NCI-H1436 treated with DMSO at 0.1 percent for 48 hours (cell line): ENCODE data around the gene PRMT1.

Experiments
- DNase-seq: peaks from one replicate; lab custom pipeline; 2025; lab: John Stamatoyannopoulos, UW

The PRMT1 gene

DNA sequence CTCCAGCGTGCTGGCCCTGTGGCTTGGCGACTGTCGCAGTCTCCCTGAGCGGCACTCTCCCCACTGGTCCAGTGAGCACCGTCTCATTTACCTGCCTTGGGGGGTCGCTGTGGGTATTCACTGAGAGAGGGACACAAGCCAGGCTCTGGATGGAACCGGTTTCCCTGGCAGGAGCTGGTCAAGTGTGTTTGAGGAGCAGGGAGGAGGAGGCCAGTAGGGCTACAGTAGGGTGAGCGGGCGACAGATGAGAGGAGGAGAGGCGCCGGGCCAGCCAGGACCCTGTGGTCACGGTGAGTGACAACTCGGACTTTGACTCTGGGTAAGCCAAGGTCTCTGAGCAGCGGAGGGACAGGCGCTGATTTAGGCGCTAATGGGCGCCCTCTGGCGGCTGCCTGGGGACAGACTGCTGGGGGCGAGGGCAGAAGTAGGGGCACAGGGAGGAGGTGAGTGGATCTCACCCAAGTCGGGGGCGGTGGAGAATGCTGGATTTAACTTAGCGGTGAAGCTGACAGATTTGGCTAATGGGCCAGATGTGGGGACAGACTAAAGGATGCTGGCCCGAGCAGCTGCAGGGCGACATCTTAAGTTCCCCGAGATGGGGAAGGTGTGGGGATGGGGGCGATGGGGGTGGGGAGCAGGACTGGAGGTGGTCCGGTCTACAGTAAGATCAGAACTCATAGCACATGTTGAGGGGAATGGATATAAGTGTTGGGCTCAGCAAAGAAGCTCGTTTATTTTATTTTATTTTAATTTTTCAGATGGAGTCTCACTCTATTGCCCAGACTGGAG lies 4.7 kb upstream of the PRMT1 start:
- DNase-seq: no peak

DNA sequence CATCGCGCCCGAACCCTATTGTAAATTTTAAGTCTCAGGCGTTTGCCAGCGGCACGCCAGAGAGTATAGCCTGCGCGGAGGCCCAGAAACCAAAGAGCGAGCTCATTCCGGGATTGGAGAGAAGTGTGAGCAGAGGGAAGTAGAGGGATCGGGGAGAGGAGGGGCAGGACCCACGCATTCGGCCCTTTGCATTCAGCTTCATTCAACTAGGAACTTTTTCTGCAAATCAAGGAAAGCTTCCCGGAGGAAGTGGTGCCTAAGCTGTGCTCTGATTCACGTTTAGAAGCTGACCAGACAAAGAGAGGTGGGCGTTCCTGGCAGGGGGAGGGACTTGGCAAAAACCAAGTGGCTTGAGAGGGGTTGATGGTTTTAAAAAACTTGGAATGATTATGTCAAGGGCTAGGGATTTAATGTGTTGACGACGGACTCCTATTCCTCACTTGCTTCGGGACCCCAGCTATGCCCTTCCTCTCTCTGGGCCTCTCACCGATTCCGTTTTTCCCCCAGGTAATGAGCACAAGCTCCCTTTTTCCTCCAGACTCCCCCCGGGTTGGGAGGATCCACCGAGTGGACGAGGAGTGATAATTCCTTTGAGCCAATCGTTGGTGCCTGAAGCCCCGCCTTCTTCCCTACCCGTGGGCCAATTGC lies 811 bp upstream of the PRMT1 start:
- no peak for DNase-seq

GRCh38 chr19:49676784-49677230 lies 264 bp upstream of the PRMT1 start:
- DNase-seq: peak; percentile 100

- DNase-seq: no peak
Observed at GRCh38 chr19:49677901-49678674, 1.0 kb downstream of the PRMT1 start.

GRCh38 chr19:49678985-49679770 lies 2.1 kb downstream of the PRMT1 start:
- DNase-seq: no peak

- DNase-seq: no peak
Observed at GRCh38 chr19:49679771-49680413, 2.8 kb downstream of the PRMT1 start.

GRCh38 chr19:49680421-49681351 lies 3.6 kb downstream of the PRMT1 start:
- no peak for DNase-seq

DNA sequence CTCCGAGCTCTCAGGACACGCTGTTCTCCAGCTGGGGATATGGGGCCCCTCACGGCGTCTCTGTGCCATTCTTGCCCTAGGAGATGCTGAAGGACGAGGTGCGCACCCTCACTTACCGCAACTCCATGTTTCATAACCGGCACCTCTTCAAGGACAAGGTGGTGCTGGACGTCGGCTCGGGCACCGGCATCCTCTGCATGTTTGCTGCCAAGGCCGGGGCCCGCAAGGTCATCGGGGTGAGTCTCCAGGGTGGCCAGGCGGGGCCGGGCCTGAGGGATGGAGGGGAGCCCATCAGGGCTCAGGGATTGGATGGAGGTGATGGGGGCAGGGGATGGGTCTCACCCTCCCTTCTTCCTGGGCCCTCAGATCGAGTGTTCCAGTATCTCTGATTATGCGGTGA lies 4.8 kb downstream of the PRMT1 start:
- no peak for DNase-seq

- no peak for DNase-seq
Observed at GRCh38 chr19:49682274-49682673, 5.2 kb downstream of the PRMT1 start.

GRCh38 chr19:49683814-49684250 lies 6.8 kb downstream of the PRMT1 start:
- DNase-seq: no peak

DNA sequence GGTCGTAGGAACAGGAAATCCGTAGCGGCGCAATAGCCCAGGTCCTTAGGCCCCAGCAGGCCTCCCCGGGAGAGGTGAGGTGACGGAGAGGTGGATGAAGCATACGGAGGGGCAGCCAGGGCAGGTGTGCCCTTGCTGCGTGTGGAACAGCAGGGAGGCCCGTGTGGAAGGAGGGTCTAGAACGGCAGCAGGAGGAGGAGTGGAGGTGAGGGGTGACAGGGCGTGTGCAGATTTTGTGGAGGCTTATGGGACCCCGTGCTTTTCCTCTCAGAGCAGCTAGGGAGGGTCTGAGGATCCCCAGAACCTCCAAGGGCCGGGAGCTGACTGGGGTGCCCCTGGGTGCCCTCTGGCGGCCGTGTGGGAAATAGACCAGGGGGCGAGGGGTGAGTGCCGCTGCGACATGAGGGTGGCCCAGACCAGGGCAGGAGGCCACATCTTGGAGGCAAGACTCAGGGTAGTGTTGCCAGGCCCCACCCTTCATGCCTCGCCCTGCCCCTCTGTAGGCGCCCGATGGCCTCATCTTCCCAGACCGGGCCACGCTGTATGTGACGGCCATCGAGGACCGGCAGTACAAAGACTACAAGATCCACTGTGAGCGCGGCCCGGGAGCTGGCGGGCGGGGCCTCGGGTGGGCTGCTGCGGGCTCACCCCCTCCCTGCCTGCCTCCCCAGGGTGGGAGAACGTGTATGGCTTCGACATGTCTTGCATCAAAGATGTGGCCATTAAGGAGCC lies 7.3 kb downstream of the PRMT1 start:
- DNase-seq: no peak

- no peak for DNase-seq
Observed at GRCh38 chr19:49684983-49685553, 8.0 kb downstream of the PRMT1 start.

GRCh38 chr19:49685845-49686332 lies 8.8 kb downstream of the PRMT1 start:
- DNase-seq: no peak

- no peak for DNase-seq
Observed at GRCh38 chr19:49686503-49687088, 9.5 kb downstream of the PRMT1 start.

DNA sequence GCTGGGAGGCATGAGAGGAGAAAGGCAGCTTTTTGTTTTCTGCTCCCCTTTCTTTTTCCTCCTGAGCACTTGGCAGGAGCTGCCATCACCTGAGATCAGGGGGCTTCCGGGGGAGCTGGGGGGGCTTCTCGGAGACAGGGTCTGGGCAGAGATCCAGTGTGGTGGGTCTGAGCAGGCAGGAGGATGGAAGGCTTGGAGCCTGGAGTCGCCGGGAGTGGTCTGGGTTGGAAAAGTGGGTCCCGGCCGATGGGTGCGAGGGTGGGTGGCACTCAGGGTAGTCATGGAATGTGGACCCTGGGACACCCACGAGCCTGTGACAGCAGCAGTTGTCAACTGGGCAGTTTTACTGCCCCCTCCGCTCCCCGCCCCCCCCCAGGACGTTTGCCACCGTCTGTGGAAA lies 10.1 kb downstream of the PRMT1 start:
- no peak for DNase-seq

DNA sequence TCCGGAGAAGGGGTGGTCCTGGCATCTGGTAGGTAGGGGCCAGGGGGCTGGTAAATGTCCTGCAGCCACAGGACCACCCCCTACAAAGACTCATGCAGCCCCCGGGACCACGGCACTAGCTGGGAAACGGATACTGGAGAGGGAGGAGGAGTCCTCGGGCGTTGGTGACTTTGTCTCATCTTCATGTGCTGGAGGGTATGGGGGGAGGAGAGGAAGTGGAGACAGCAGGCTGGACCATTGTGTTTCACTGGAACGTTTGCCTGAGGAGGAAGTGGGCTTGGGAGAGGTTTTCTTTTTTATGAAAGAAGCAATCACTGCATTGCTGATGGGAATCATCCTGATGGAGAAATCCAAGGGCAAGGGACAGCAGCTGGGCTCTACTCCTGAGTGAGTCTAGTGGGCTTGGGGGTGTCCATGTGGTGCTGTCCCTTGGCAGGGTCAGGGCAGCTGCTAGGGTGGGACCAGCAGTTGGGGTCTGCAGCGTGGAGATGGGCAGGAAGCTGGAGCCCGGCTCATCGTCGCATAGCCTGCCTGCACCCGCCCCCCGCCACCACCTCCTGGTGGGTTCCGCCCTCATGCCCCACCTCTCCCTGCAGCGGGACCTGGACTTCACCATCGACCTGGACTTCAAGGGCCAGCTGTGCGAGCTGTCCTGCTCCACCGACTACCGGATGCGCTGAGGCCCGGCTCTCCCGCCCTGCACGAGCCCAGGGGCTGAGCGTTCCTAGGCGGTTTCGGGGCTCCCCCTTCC lies 10.7 kb downstream of the PRMT1 start:
- no peak for DNase-seq

DNA sequence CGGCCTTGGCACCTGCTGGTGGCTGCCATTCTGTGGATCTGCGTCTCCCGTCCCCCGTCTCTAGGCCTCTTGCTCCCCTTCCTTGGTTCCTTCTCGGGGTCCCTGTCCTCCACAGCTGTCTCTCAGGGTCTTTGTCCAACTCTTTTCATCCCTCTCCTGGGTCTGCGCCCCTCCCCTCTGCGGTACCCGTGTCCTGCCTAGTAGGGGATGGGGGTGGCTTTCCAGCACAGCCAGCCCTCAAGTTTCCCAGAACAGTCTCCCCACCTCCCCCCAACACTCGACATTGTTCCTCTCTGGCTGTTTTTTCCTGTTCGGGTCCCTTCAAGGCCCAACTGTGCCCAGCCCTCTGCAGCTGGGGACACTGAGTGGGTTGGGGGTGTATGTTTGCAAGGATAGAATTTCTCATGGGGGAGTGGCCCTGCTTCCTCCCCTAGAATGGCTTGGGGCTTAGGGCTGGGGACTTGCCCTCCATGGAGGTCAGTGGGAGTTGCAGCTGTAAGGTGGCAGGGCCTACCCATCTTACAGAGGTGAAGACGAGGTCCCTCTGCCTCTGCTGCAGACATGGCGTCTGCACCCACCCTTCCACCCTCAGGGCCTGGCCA lies 11.6 kb downstream of the PRMT1 start:
- DNase-seq: no peak
